Stimulated activated CD4-positive, alpha-beta T cell treated with anti-CD3 and anti-CD28 coated beads, Interleukin-12 subunit alpha, Interleukin-12 subunit beta, amount 100 ng/mL, for 48 hours (primary cell): ENCODE measurements around the gene VSTM4.

Source experiments
- DNase-seq, 3 donors: peaks; one replicate each; pipeline ENCODE4 v3.0.0-alpha.2; 2020; ENCODE audit warnings: low read depth in 2 of 3, low spot score in 1 of 3

Gene VSTM4

DNA sequence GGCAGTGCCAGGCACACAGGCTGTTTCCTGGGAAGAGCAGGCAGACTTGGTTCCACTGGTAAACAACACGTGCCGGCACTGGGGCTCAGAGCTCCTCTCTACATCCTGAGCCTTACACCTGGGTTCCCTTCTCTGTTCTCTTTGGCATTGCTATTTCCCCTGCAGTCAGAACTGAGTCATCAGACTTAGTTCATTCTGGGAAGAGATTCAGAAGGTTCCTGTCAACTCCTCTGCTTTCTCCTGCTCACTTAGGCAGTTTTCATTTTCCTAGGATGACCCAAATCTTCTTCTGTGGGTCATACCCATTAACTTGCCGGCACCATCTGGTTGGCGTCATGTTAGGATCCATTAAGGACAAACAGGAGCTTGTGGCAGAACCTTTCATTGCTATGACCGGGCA lies 142.3 kb downstream of the VSTM4 start:
- no peak for DNase-seq

DNA sequence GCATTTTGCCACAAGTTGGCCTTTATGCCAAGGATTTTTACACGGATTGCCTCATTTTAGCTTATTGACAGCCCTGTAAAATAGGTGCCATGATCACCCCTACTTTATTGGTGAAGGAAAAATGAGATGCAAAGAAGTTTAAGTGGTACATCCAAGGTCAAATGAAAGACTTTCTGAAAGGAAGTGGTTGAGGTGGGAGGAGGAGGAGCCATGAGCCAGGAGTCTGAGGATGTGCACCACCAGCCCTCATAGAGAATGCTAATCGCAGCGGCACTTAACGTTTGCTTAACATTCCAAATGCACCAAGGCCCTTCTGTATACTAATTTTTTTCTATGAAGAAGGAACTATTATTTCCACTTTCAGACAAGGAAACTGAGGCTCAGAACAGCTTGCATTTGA lies 144.7 kb downstream of the VSTM4 start:
- DNase-seq: no peak

DNA sequence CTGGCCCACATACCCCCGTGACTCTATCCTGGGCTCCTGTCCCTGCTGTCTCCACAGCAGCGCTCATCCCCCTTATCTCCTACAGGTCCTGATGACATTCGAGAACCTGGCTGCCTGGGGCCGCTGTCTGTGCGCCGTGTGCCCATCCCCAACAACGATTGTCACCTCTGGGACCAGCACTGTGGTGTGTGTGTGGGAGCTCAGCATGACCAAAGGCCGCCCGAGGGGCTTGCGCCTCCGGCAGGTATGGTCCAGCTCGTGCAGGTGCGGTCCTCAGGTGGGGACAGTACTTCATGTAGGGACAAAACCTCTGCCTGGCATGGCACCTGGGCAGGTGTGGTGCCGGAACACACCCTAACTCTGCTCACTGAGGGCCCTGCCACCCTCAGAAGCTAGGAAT lies 145.3 kb downstream of the VSTM4 start:
- DNase-seq: no peak

DNA sequence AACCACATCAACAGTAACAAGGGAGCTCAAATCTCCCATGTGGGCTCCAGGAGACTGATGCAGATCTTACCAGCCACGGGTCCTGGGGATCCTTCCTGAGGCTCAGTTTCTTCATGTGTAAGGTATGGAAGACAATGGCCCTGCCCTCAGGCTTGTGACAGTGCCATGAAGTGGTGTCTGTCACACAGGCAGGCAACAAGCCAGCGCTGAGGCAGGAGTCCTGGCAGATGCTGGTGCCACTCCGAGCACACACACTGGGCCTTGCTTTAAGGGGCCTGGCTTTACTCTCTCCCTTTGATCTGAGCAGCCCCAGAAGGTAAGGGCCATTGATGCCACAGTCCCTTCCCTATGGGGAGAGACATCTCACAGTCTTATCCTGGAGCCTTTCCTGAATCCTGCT lies 147.3 kb downstream of the VSTM4 start:
- no peak for DNase-seq

DNA sequence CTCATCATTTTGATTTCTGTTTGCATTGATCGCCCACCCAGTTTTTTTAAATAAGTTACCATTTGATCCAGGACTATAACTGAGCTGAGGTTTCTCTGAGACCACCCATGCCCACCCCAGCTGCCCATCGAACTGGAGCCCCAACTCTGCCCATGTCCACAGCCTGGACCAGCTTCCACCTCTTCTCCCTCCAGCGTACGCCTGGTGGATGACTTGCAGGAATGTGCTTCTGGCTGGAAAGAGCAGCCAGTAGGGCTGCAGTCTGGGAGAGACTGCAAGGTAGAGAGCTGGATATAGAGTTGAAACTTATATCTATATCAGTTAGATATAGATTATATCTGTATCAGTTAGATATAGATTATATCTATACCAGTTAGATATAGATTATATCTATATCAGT lies 149.9 kb downstream of the VSTM4 start:
- DNase-seq: no peak
